AG09309 (cell line): ENCODE measurements around the gene TPST1.

Experiments
- DNase-seq: peaks from one replicate; pipeline ENCODE4 v3.0.0-alpha.2; 2010; ENCODE audit warnings: low read depth
- H3K4me3 ChIP-seq: 2 replicates; pipeline ENCODE4 v1.5.1; 2011; ENCODE audit warnings: mild to moderate bottlenecking, low read depth, low read length, moderate library complexity; ENCODE audit not compliant: control insufficient read depth
- TF ChIP-seq, protein P1 (sequence below): IDR thresholded peaks from 2 replicates; pipeline ENCODE4 v1.5.1; 2011; ENCODE audit warnings: mild to moderate bottlenecking, low read depth, low read length, inconsistent platforms; ENCODE audit not compliant: insufficient read depth, control insufficient read depth; ENCODE audit errors: missing control alignments

TPST1 gene

DNA sequence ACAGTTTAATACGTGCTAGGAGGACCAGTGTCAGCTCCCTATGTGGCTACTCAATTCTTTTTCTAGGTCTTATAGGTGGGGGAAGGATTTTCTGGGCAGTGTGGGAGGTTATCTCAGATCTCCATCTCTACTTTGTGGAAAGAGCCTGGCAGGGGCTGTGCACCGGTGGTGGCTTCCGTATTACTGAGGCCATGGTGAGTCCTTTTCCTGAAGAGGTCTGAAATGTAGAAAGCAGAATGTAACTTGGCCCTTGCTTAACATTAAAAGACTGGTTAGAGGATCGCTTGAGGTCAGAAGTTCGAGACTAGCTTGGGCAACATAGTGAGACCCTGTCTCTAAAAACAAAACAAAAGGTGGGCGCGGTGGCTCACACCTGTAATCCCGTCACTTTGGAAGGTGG lies 2.7 kb upstream of the TPST1 start:
- TF ChIP-seq, protein P1, sequence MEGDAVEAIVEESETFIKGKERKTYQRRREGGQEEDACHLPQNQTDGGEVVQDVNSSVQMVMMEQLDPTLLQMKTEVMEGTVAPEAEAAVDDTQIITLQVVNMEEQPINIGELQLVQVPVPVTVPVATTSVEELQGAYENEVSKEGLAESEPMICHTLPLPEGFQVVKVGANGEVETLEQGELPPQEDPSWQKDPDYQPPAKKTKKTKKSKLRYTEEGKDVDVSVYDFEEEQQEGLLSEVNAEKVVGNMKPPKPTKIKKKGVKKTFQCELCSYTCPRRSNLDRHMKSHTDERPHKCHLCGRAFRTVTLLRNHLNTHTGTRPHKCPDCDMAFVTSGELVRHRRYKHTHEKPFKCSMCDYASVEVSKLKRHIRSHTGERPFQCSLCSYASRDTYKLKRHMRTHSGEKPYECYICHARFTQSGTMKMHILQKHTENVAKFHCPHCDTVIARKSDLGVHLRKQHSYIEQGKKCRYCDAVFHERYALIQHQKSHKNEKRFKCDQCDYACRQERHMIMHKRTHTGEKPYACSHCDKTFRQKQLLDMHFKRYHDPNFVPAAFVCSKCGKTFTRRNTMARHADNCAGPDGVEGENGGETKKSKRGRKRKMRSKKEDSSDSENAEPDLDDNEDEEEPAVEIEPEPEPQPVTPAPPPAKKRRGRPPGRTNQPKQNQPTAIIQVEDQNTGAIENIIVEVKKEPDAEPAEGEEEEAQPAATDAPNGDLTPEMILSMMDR = no peak
- no peak overlapping the region for H3K4me3 ChIP-seq
- no peak for DNase-seq

DNA sequence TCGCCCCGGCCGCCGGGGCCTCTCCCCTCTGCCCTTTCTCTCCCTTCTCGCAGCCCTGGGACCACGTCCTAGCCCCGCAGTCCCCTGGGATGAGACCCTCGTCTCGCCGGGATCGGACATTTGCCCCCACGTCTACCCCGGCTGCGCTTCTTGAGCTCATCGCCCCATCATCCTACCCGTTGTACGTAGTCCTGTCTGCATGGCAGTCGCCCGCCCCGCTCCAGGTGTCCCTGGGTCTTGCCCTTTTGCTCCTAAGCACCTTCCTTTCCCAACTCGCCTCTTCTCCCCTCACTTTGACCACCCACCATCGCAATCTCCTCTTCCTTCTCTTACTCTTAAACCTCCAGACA lies 582 bp downstream of the TPST1 start:
- TF ChIP-seq, protein P1 = no peak
- no peak for DNase-seq
- H3K4me3 ChIP-seq = peak overlapping the region; percentile 67

DNA sequence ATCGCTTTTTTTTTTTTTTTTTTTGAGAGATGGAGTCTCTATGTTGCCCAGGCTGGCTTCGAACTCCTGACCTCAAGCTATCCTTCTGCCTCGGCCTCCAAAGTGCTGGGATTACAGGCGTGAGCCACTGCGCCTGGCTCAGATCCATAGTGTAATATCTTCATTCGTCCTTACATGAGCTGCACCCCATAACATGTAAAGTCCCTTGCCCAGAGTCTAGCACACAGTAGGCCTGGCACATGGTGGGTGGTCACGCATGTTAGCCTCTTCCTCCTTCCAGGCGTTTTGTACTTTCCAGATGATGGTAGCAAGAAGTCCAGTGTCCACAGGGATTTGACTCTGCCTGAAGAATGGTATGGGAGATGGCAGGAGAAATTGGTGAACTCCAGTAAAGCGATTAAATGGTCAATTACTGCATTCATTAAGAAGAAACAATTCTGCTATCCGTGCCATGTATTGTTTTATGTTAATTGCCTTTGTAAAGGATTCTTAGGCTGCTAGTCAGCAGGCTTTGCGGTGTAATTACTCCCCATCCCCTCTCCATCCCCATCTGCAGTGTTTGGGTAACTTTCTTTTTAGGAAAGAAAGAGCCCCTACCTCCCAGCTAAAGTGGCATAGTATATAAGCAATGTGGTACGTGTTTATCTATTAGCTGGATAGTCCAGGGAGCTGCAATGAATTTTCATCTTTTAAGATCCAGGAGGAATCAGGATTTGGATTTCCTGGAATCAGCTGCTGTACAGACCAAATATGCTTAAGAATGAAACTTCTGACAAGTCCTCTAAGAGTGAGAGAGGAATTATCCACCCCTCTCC lies 1.2 kb downstream of the TPST1 start:
- H3K4me3 ChIP-seq = peak overlapping the region; percentile 67
- DNase-seq = no peak
- TF ChIP-seq, protein P1 = no peak

DNA sequence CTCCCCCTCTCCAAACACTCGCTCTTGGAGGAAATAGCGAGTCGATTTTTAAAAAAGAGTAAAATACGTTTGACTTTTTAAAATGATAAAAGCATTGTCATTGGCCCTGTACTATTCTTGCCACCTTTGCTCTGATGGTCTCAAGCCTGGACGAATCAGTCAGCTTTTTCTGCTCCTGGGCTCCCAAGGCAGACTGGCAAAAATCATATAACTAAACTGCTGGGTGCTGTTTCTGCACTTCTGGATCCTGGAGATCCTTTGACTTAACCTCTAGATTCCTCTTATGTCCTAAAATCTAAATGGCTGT lies 1.8 kb downstream of the TPST1 start:
- TF ChIP-seq, protein P1 = no peak
- peak overlapping the region; percentile 67 for H3K4me3 ChIP-seq
- no peak for DNase-seq

DNA sequence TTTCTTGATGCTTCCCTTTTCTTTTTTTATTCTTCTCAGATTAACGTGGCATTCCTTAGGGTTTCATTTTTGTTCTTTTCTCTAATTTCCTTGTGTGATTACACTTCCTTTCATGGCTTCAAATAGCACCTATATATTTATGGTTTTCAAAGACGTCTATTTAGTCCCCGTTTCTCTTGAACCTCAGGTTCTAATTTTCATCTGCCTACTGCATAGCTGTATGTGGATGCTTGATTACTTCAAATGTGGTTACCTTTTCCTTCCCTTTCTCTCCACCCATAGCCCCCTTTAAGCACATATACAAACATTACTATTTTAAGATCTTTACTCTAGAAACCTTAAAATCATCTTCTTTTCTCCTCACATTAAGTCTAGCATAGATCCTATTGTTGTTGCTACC lies 2.4 kb downstream of the TPST1 start:
- DNase-seq = no peak
- TF ChIP-seq, protein P1 = no peak
- no peak overlapping the region for H3K4me3 ChIP-seq

DNA sequence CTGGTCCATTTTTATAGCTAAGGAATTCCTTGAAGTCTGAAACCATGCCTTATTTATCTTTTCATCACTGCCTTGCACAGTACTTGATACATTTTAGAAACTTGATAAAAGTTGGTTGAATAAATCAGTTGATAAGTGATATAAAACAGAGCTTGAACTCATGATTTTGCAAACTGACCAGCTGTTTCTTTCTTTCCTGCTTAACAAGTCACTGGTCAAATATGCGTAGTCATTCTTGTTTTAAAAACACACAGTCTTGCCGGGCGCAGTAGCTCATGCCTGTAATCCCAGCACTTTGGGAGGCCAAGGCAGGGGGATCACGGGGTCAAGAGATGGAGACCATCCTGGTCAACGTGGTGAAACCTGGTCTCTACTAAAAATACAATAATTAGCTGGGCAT lies 6.3 kb downstream of the TPST1 start:
- TF ChIP-seq, protein P1 = no peak
- peak; percentile 39 for DNase-seq
- no peak overlapping the region for H3K4me3 ChIP-seq
